Smooth muscle cell of the brain vasculature (primary cell): Measurements from ENCODE around the gene BMP6.
"Not testable (repeated sequence)": the region's sequence is repeated elsewhere in the genome, so short reads cannot be mapped to it uniquely, and the experiment has no call there.

ENCODE experiments used
- DNase-seq: peaks from one replicate; pipeline ENCODE4 v3.0.0-alpha.2; 2012; ENCODE audit warnings: low read depth, low spot score

Gene BMP6

DNA sequence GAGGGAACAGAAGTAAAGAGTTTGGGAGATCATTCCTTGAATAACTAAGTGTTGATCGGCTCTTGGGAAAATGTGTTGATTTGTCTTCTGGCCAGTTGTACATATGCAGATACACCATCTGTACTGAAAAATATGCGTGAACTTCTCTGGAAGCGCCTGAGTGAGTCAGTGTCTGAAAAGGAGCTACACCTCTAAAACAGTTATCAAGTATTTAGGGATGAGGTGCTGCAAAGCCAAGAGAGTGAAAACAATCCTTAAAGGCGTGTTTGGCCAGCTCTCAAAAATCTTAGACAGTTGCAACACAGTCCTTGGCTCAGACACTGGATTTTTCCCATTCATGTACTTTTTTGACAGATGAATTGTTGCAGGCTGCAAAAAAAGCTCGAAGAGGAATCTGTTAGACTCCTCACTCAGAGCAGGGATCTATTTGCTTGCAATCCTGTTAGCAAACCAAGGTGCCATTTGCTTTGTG lies 61.3 kb downstream of the BMP6 start:
- DNase-seq, result no peak

DNA sequence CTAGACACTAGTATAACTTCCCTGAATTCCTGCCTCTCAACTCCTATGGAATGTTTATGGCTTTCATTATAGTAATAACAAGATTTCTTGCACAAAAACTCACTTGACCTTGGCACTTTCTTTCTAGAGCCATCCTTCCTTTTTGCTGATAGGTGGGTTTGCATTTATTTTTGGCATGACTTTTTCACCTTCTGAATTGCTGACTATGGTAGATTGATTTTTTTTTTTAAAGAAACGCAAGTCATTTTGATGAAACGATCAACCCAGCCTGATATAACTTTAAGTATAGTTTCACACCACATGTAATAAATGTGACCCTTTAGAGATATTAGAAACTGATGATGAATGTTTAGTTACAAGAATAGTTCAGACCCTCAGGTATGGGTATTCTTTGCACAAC lies 61.8 kb downstream of the BMP6 start:
- no peak for DNase-seq

DNA sequence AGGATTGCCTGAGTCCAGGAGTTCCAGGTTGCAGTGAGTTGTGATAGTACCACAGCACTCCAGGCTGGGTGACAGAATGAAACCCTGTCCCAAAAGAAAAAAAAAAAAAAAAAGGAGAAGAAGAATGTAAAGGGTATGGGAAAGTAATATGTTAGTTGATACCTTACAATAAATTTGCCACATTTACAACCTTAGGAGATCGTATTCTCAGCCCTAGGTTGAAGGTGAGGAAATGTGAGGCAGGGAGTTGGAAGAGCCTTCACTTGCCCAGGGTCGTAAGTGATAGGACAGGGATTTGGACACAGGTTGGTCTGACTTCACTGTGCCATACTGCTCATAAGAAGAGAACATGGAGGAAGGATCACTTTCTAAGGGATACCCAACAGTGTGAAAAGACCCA lies 68.6 kb downstream of the BMP6 start:
- DNase-seq, result no peak

GRCh38 chr6:7797386-7797785 lies 71.5 kb downstream of the BMP6 start:
- DNase-seq, result no peak

- no peak for DNase-seq
These were observed 72.9 kb downstream of the BMP6 start for GRCh38 chr6:7798751-7799150.

DNA sequence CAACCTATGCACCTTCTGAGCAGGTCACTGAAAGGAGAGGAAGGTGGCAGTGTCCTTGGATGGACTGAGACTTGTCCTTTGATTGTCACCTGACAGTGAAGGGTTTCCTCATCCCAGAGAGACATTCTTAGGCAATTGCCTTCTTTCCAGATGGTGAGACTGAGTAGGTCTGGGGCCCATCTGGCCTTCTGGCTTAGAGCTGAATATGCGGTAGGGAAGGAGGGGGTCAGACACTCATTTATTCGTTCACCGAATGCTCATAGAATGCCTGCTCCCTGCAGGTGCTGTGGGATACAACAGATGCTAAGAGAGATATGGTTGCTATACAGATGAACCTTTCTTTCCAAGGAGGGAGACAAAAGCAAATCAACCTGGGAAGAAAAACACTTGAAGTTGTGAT lies 76.8 kb downstream of the BMP6 start:
- no peak for DNase-seq

- no peak for DNase-seq
These were observed 77.3 kb downstream of the BMP6 start for GRCh38 chr6:7803214-7803613.

- no peak for DNase-seq
These were observed 79.4 kb downstream of the BMP6 start for GRCh38 chr6:7805078-7805849.

- DNase-seq, result no peak
These were observed 79.9 kb downstream of the BMP6 start for GRCh38 chr6:7805850-7806214.

GRCh38 chr6:7806711-7807110 lies 80.8 kb downstream of the BMP6 start:
- no peak for DNase-seq

DNA sequence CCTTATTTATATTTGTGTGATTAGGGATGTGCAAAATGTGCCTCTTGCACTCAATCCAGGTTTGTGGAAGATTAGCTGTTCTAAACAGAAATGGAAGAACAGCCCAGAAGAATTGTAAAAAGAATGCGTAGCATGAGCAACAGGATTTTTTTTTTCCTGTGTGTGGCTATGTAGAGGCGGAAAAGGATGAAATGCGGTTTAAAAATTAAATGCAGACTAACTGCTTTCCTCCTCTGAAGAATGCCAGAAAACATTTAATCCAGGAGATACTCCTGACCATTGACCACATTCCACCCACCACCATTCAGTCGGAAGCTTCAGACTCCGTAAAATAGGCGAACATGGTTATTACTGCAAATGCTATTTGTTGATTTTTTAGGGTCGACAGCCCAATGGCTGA lies 83.4 kb downstream of the BMP6 start:
- DNase-seq, result no peak

GRCh38 chr6:7811441-7811840 lies 85.5 kb downstream of the BMP6 start:
- DNase-seq, result no peak

GRCh38 chr6:7812623-7813022 lies 86.7 kb downstream of the BMP6 start:
- no peak for DNase-seq

DNA sequence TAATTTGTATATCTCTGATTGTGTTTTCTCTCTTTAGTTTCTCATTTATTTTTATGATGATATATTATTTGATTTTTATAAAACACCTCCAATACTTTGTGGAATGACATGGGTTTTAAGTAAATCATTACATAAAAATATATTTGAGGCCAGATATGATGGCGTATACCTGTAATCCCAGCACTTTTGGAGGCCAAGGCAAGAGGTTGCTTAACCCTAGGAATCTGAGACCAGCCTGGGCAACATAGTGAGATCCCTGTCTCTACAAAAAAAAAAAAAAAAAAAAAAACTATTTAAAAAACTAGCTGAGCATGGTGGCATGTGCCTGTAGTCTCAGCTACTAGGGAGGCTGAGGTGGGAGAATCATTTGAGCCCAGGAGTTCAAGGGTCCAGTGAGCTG lies 87.3 kb downstream of the BMP6 start:
- DNase-seq, result no peak

DNA sequence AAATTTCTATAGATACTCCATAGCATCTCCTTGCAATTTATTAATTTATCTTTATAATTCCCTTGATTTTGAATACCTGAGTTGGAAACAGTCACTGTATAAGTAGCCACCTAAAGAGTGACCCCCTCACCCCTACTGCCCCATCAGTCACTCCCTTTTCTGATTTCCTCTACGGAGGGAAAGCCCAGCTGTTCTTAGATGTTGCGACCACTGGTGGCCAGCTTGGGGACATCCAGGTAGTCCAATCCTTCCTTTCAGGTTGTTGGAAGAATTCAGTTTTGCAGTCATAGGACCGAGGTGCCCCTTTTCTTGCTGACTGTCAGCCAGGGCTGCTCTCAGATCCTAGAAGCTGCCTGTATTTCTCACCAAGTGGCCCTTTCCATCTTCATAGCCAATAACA lies 87.8 kb downstream of the BMP6 start:
- DNase-seq, result no peak

DNA sequence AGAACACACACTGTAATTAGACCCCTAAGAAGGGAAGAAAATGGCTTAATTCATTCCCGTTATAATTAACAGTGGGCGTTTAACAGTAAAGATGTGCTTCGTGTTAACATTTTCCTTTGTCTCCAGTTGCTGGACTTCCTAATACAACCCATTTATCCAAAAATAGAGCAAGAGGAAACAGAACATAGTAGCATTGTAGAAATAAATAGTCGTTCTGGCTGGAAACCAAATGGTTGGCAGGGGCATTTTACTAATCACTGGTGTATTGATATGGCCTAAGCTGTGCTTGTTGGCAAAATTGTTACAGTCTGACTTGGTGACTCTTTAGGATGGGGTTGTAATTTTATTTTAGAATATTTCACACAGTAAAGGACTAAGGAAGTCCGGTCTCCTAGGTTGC lies 89.8 kb downstream of the BMP6 start:
- no peak for DNase-seq

DNA sequence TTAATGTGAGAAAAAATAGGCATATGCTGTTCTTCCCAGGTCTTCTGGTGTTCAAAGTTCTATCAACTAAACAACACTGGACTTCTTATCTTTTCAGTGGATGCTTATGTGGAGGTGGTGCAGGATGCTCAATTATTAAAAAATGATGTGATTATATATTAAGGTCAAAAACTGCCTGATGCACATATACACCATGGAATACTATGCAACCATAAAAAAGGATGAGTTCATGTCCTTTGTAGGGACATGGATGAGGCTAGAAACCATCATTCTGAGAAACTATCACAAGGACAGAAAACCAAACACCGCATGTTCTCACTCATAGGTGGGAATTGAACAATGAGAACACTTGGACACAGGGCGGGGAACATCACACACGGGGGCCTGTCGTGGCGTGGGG lies 91.3 kb downstream of the BMP6 start:
- not testable (repeated sequence) for DNase-seq

DNA sequence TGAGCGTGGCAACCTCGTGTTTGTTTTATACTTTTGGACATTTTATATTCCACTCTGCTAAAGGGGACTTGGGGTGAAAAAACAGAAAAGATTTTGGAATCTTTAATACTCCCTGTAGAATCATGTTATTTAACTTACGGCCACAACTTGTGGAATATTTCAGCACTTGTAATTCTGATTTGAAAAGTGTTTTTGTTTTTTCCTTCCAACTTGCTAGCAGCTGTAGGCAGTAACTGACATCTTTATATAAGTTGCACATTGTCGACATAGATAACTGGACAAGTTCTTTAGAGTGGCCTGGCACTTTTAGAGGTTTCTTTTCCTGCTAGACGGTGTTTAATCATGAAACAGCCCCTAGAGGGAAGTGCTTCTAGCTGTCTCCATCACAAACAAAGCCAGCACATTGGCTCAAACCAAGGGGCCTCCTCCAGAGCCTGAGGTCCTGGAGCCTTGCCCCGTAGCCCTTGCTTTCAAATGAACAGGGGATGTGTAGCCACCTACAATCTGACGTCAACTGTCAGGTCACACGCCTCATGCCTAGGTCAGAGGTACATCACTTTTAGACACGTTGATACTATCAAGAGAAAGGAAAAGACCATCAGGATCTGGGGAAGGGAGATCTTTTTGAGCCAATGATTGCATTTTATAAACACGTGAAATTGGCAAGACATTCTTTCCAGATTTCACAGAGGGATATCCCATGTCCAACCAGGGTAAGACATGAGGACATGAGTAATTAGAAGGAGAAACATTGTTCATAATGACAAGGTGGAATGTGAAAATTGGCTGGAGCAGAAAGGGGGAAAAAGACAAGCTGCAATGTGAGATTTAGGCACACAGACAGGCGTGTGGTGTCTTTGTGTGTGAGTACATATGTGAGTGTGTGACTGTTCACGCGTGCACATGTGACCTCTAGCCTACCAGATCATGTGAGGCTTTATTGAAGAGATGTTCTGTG lies 92.6 kb downstream of the BMP6 start:
- DNase-seq, result no peak

GRCh38 chr6:7819431-7820015 lies 93.6 kb downstream of the BMP6 start:
- no peak for DNase-seq

GRCh38 chr6:7820288-7820835 lies 94.5 kb downstream of the BMP6 start:
- no peak for DNase-seq

DNA sequence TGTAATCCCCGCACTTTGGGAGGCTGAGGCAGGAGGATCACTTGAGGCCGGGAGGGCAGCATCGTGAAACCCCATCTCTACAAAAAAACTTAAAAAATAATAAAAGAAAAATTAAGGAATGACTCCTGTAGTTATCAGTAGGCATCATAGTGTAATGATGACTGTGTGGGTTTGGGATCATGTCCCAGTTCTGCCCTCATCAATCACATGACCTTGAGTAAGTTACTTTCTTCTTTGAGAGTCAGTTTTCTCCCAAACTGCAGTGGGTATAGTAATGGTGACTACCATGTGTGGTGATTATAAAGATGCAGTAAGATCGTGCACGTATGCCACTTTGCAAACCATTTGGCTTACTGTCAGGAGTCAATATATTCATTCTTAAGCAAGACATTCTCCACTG lies 95.5 kb downstream of the BMP6 start:
- no peak for DNase-seq

GRCh38 chr6:7823552-7823951 lies 97.7 kb downstream of the BMP6 start:
- no peak for DNase-seq
